ENCODE data around the gene LUC7L.

- TF ChIP-seq CHD2 (IDR thresholded peaks at IDR 0.05; ENCODE audit: low read length) (no peak), FOSL1 (IDR thresholded peaks at IDR 0.05; ENCODE audit: insufficient read depth, low read depth, low read length) (no peak), TEAD4 (IDR thresholded peaks at IDR 0.05; ENCODE audit: low read depth, low read length) (no peak), SIN3A (conservative IDR thresholded peaks at IDR 0.05 in 1 of 2, IDR thresholded peaks at IDR 0.05 in 1 of 2; ENCODE audit: low read depth in 1 of 2, low read length in 2 of 2) (no peak), RNF2 (IDR thresholded peaks at IDR 0.05; ENCODE audit: borderline replicate concordance, low read depth, low read length, missing control alignments, poor library complexity, severe bottlenecking) (no peak), POLR2A (IDR thresholded peaks at IDR 0.05; ENCODE audit: control extremely low read depth in 1 of 2, low read depth in 2 of 2, low read length in 2 of 2) (no peak), CTCF (IDR thresholded peaks at IDR 0.05; ENCODE audit: control extremely low read depth in 1 of 3, insufficient read depth in 1 of 3, low read depth in 1 of 3, low read length in 3 of 3) (no peak), ZNF274 (IDR thresholded peaks at IDR 0.05; ENCODE audit: borderline replicate concordance, extremely low read depth, low read length) (no peak), CHD1 (IDR thresholded peaks at IDR 0.05; ENCODE audit: low read depth, low read length) (no peak), SP1 (IDR thresholded peaks at IDR 0.05; ENCODE audit: low read depth, low read length) (no peak), EZH2 (IDR thresholded peaks at IDR 0.05; ENCODE audit: low read depth, low read length, severe bottlenecking) (no peak), RFX5 (IDR thresholded peaks at IDR 0.05; ENCODE audit: borderline replicate concordance, low read depth, low read length) (no peak)
Observed at GRCh38 chr16:264440-264951, 35.2 kb upstream of the LUC7L start.
